WTC11 (cell line): ENCODE results near the gene CDX2.

Experiments
- CTCF ChIP-seq: fragments of 200-600 bp; IDR thresholded peaks from 2 replicates; pipeline ENCODE4 v1.8.0; 2022; ENCODE audit warnings: antibody characterized with exemption
- ESRRA ChIP-seq: sonication (generic); formaldehyde crosslinking; IDR thresholded peaks from 2 replicates; pipeline ENCODE4 v1.8.1; 2022; ENCODE audit warnings: mild to moderate bottlenecking, missing genetic modification reagents, borderline replicate concordance
- HMGXB4 ChIP-seq: sonication (generic); formaldehyde crosslinking; IDR thresholded peaks from 2 replicates; pipeline ENCODE4 v1.8.1; 2023; ENCODE audit warnings: mild to moderate bottlenecking, moderate library complexity, missing genetic modification reagents

DNA sequence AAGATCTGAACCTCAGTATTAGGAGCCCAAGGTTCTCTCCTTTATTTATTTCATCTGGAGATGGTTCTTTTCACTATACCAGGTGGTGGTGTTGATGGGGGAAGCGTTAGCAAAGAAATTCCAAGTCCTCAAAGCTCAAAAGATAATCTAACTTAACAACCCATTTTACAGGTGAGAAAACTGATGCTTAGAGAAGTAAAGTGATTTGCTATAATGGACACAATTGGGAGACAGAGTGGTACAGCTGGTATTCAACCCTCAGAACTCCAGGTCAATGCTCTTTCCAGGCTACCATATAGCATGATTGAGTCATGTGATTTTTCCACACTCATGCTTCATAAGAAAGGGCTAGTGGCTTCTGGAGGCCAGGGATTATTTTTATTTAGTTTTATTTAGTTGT, 44.4 kb upstream of the CDX2 start:
- TF ChIP-seq CTCF (no peak), ESRRA (CRISPR knock-in tag) (no peak), HMGXB4 (CRISPR knock-in tag) (no peak)
